GM10266 (cell line): Measurements from ENCODE around the gene LRP4.
"Not testable (repeated sequence)": the region's sequence is repeated elsewhere in the genome, so short reads cannot be mapped to it uniquely, and the experiment has no call there.

Experiments used
- DNase-seq: peaks from one replicate; pipeline ENCODE4 v3.0.0; 2012; ENCODE audit errors: extremely low spot score
- TF ChIP-seq, protein P1 (sequence below): IDR thresholded peaks from 2 replicates; pipeline ENCODE4 v1.5.1; 2012; ENCODE audit warnings: mild to moderate bottlenecking, low read depth; ENCODE audit not compliant: control insufficient read depth, insufficient read depth; ENCODE audit errors: missing control alignments

The LRP4 gene

DNA sequence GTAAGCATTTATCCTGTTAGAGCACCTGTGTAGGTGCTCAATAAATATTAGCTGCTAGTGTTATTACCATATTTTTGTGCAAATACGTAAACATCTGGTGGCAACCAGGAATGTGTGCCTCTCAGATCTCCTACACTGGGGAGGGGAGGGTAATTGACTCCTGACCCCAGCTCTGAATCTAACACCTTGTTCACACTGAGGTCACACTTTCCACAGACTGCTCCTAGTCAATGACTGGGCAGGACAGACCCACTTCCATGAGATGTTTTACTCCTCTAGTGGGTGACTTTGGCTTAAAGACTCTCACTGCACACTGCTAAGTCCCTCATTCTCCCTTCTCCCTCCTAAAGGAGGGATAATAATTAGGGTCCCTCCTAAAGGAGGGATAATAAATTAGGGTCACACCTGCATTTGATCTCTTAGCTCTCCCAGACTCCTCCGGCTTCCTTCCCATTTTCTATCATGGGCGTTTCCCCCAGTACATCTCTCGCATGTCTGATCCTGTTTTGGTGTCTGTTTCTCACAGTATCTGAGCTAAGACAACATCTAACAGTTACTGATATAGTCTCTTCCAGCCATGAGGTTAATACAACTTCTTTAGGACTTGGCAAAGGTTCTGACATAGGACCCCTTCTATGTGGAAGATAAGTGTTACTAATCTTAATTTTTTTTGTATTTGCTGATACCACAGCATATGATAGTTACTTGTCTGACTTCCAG lies 26.2 kb upstream of the LRP4 start:
- TF ChIP-seq, protein P1, sequence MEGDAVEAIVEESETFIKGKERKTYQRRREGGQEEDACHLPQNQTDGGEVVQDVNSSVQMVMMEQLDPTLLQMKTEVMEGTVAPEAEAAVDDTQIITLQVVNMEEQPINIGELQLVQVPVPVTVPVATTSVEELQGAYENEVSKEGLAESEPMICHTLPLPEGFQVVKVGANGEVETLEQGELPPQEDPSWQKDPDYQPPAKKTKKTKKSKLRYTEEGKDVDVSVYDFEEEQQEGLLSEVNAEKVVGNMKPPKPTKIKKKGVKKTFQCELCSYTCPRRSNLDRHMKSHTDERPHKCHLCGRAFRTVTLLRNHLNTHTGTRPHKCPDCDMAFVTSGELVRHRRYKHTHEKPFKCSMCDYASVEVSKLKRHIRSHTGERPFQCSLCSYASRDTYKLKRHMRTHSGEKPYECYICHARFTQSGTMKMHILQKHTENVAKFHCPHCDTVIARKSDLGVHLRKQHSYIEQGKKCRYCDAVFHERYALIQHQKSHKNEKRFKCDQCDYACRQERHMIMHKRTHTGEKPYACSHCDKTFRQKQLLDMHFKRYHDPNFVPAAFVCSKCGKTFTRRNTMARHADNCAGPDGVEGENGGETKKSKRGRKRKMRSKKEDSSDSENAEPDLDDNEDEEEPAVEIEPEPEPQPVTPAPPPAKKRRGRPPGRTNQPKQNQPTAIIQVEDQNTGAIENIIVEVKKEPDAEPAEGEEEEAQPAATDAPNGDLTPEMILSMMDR, result no peak
- no peak for DNase-seq

DNA sequence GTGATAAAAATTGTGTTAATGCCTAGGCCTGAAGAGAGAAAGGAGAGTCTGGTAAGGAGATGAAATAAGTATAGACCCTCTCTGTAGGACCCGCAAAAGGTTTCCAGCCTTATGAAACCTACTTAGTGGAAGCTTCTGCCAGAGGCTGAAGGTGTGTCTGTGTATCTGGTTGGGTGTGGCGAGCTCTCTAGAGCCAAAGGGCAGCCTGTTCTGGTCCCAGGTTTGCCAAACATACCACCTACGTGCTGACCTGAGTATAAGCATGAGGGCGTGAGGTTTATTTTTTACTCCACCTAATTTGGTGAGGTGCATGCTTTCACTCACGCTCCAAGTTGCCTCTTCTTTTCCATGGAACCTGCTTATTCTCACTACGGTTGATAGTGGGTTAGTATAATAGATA lies 23.8 kb upstream of the LRP4 start:
- DNase-seq, result no peak
- TF ChIP-seq, protein P1, result no peak

DNA sequence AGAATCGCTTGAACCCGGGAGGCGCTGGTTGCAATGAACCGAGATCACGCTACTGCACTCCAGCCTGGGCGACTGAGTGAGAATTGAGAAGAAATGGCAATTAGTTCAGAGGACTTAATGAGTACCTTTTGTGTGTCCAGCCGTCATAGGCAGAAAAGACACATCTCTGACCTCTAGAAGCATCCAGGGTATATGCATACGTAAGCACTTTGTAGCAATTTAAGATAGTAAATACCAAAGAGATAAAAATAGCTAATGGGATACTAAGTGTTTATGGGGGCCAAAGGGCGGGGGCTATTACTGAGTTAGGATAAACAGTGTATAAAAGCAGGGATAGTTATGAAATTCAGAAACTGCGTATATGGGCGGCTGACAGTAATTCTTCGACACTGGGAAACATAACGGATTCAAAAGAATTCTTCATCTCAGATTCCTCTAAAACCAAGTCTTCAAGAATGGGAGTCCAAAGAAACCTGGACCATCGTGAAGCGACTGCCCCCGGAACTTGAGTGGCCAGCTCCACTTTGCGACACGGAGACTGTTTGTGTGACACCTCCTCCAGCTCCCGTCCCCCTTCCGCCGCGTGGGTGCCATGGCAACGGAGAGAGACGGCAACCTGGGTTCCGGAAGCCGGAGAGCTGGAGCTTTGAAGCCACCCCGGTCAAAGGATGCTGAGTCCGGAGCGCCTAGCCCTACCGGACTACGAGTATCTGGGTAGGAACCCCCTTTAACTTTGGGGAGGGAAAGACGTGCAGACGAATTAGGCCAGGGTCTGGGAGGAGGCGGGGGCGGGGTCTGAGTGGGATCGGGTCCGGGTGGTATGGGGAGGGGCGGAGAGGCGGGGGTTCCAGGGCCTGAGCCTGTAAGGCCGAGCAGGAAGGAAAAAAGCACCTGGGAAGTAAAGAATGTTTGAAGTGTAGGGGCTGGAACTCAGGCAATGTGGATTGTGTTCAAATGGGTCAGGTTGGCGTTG lies 18.1 kb upstream of the LRP4 start, which contains the start of gene CSTPP1:
Gene CSTPP1 (plus strand): TSS at position 624 of the 973 bp plus-strand sequence. CDS start 45 bp downstream, at position 669.
- TF ChIP-seq, protein P1, result no peak
- DNase-seq, result peak; percentile 94

DNA sequence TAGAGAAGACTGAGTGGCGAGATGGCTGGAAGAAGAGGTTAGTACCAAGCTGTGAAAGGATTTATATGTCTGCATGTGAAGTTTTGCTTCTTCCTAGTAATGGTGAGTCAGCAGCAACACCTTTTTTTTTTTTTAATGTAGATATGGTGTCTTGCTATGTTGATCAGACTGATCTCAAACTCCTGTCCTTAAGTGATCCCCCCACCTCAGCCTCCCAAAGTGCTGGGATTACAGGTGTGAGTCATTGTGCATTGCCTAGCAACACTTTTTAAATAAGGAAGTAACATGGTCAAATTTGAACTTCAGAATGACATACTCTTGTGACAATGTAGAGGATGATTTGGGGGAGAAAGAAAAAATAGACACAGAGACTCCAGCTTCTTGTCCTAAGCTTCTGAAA lies 11.7 kb upstream of the LRP4 start:
- no peak for DNase-seq
- TF ChIP-seq, protein P1, result no peak

DNA sequence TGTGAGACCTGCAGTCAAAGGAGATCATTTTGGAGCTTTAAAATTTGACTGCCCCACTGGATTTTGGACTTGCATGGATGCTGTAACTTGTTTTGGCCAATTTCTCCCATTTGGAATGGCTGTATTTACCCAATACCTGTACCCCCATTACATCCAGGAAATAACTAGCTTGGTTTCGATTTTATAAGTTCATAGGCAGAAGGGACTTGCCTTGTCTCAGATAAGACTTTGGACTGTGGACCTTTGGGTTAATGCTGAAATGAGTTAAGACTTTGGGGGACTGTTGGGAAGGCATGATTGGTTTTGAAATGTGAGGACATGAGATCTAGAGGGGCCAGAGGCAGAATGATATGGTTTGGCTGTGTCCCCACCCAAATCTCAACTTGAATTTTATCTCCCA lies 10.4 kb upstream of the LRP4 start:
- not testable (repeated sequence) for DNase-seq

DNA sequence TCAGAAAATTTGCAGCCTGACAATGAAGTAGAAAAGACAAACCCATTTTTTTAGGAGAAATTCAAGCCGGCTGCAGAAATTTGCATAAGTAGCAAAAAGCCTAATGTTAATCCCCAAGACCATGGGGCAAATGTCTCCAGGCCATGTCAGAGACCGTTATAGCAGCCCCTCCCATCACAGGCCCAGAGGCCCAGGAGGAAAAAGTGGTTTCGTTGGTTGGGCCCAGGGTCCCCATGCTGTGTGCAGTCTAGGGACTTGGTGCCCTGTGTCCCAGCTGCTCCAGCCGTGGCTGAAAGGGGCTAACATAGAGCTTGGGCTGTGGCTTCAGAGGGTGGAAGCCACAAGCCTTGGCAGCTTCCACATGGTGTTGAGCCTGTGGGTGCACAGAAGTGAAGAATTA lies 9.6 kb upstream of the LRP4 start:
- DNase-seq, result not testable (repeated sequence)

DNA sequence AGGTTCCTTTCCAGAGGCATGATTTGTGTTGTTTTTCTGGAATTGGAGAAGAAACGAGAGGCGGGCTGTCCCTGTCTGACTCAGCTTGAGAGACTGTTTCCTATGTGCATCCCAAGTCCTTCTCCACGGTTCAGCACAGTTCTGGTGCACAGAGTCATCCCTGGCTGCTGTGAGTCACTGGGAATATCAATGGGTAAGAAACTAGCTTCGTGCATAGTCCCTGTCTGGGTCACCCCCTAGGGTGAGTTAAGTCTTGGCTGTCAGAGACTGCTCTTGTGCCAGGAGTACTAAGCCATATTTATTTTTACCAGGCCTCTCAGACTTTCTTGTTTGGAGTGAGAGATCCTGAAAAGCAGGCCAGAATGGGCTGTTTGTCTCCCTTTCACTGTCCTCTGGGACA lies 2.4 kb upstream of the LRP4 start:
- no peak for DNase-seq
- TF ChIP-seq, protein P1, result no peak

DNA sequence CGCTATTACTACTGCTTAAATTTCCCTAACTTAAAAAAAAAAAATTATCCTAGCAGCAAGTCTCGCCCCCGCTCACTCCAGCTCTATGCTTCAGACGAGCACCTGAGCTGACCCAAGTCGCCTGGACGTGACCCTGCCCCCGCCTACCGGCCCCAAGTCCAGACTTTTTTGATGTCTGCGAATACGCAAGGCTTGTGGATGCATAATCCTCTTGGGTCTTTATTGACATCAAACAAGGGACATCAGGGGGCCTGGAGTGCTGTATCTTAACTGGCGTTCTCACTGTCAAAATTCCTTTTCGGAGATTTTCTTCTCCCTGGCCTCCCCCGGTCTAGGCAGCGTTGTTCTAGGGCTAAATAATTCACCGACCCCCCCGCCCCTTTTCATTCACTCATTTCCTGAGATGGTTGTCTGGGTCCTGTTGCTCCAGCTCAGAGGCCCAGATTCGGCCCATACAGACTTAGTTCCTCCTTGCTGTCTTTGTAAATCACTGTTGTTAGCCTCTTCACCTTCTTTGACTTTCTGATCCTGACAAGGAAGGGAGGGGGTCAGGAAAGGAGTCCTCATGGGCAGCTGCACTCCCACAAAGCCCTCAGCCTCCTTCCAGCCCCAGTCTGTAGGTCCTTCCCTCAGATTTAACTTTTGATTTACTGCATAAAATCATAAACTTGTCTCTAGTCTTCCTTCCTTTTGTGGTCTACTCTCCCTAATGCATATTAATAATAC lies 601 bp upstream of the LRP4 start:
- DNase-seq, result no peak
- TF ChIP-seq, protein P1, result no peak
